ENCODE data around the gene RALGDS. TPM values are rescaled to one million over a fixed set of nuclear protein-coding genes. Genes with fewer than 3 reads are reported as not detected.
A peak's percentile ranks its signal among the peaks of the same experiment; 100 is the strongest.

Gene RALGDS
- total RNA-seq, 1 experiment from 2014 or later = 22.9 TPM

- ChIA-PET CTCF (interaction anchor here (1.0 to 6.0 kb wide), 8 partner anchors 10 to 71 kb away, joined by 3 to 70 read pairs (median 6); no protein-coding TSS in a partner anchor), POLR2A (interaction anchor here (1.0 kb wide), 1 partner anchor 25 kb away, joined by 3 read pairs; no protein-coding TSS in a partner anchor)
- ATAC-seq (no peak), DNase-seq (ENCODE audit: low spot score) (no peak)
- Mint-ChIP-seq H3K4me3 (peak overlapping the region; percentile 75), H3K27me3 (ENCODE audit: low read depth) (peaks cover 51% of the 10 kb centered on the region), H3K4me1 (peaks cover 12% of the 10 kb centered on the region), H3K27ac (no peak overlapping the region), H3K36me3 (no peaks in the 10 kb centered on the region), H3K9me3 (no peaks in the 10 kb centered on the region)
- no peak for TF ChIP-seq CREB1 (CRISPR knock-in tag; IDR thresholded peaks at IDR 0.05)
- TF ChIP-seq IRF2 (CRISPR knock-in tag; IDR thresholded peaks at IDR 0.05; ENCODE audit: borderline replicate concordance, low read depth) = no peak
- no peak for TF ChIP-seq ZNF317 (CRISPR knock-in tag; IDR thresholded peaks at IDR 0.05; ENCODE audit: borderline replicate concordance, low read depth)
- no peak for TF ChIP-seq GTF2I (CRISPR knock-in tag; conservative IDR thresholded peaks at IDR 0.05)
- TF ChIP-seq, protein P1, sequence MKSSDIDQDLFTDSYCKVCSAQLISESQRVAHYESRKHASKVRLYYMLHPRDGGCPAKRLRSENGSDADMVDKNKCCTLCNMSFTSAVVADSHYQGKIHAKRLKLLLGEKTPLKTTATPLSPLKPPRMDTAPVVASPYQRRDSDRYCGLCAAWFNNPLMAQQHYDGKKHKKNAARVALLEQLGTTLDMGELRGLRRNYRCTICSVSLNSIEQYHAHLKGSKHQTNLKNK (CRISPR knock-in tag; IDR thresholded peaks at IDR 0.05) = no peak
- TF ChIP-seq ATF1 (CRISPR knock-in tag; IDR thresholded peaks at IDR 0.05) = no peak
- TF ChIP-seq ERG (CRISPR knock-in tag; IDR thresholded peaks at IDR 0.05) = no peak
- TF ChIP-seq, protein P2, sequence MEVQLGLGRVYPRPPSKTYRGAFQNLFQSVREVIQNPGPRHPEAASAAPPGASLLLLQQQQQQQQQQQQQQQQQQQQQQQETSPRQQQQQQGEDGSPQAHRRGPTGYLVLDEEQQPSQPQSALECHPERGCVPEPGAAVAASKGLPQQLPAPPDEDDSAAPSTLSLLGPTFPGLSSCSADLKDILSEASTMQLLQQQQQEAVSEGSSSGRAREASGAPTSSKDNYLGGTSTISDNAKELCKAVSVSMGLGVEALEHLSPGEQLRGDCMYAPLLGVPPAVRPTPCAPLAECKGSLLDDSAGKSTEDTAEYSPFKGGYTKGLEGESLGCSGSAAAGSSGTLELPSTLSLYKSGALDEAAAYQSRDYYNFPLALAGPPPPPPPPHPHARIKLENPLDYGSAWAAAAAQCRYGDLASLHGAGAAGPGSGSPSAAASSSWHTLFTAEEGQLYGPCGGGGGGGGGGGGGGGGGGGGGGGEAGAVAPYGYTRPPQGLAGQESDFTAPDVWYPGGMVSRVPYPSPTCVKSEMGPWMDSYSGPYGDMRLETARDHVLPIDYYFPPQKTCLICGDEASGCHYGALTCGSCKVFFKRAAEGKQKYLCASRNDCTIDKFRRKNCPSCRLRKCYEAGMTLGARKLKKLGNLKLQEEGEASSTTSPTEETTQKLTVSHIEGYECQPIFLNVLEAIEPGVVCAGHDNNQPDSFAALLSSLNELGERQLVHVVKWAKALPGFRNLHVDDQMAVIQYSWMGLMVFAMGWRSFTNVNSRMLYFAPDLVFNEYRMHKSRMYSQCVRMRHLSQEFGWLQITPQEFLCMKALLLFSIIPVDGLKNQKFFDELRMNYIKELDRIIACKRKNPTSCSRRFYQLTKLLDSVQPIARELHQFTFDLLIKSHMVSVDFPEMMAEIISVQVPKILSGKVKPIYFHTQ (CRISPR knock-in tag; IDR thresholded peaks at IDR 0.05) = no peak
- TF ChIP-seq, protein P3, sequence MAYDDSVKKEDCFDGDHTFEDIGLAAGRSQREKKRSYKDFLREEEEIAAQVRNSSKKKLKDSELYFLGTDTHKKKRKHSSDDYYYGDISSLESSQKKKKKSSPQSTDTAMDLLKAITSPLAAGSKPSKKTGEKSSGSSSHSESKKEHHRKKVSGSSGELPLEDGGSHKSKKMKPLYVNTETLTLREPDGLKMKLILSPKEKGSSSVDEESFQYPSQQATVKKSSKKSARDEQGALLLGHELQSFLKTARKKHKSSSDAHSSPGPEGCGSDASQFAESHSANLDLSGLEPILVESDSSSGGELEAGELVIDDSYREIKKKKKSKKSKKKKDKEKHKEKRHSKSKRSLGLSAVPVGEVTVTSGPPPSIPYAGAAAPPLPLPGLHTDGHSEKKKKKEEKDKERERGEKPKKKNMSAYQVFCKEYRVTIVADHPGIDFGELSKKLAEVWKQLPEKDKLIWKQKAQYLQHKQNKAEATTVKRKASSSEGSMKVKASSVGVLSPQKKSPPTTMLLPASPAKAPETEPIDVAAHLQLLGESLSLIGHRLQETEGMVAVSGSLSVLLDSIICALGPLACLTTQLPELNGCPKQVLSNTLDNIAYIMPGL (CRISPR knock-in tag; IDR thresholded peaks at IDR 0.05) = no peak
Observed at GRCh38 chr9:133119103-133119845, 1.8 kb downstream of the RALGDS start.

DNA sequence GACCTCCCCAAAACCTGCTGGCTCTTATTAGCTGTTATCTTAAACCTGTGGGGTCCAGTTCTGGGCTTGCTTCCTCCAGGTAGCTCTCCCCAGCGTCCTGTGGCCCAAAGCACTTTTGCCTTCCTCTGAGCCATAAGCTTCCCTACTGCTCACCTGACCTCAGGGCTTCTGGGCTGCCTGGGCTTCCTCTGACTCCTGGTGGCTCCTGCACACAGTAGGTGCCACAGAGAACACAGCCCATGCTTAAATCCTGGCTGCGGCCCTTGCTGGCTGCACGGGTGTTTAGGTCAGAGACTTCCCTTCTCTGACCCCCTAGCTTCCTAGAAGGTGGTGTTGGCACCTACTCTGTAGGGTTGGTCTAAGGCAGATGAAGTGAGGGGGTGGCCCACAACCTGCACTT is 2.5 kb downstream of the RALGDS start:
- ChIA-PET CTCF (interaction anchor here (1.1 to 6.0 kb wide), 8 partner anchors 9 to 120 kb away, joined by 3 to 70 read pairs (median 6); no protein-coding TSS in a partner anchor), POLR2A (no interaction called here)
- Mint-ChIP-seq H3K4me1 (peaks cover 12% of the 10 kb centered on the region), H3K27ac (no peak overlapping the region), H3K4me3 (no peak overlapping the region), H3K9me3 (no peaks in the 10 kb centered on the region), H3K36me3 (no peaks in the 10 kb centered on the region), H3K27me3 (ENCODE audit: low read depth) (peaks cover 46% of the 10 kb centered on the region)
- TF ChIP-seq, protein P4, sequence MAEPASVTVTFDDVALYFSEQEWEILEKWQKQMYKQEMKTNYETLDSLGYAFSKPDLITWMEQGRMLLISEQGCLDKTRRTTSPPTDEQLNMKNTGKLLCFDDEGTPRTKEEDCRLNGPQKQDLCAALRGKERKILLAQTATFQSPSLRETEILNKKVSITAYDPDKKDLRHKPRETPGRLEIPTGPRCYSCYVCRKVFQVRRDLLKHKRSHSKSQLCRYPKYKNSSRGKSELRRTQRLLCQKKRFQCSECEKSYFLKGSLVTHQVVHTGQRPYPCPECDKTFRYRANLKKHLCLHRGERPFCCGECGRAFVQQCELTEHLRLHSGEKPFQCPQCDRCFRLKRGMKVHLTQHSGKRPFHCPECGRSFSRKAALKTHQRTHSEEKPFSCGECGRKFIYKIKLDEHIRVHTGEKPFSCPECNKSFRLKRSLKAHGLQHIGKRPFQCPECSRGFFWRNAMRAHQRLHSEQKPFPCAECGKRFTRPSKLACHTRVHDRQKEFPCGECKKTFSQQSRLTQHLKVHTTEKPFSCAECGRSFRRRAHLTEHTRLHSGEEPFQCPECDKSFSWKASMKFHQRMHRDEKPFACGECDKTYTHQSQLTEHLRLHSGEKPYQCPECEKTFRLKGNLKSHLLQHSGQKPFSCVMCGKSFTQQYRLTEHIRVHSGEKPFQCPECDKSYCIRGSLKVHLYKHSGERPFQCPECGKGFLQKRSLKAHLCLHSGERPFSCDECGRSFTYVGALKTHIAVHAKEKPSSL (CRISPR knock-in tag; conservative IDR thresholded peaks at IDR 0.05) = no peak
- TF ChIP-seq FOXJ3 (CRISPR knock-in tag; IDR thresholded peaks at IDR 0.05; ENCODE audit: borderline replicate concordance) (no peak), NFE2L1 (CRISPR knock-in tag; IDR thresholded peaks at IDR 0.05) (no peak), OVOL2 (CRISPR knock-in tag; IDR thresholded peaks at IDR 0.05; ENCODE audit: borderline replicate concordance) (no peak), SP1 (CRISPR knock-in tag; conservative IDR thresholded peaks at IDR 0.05) (no peak), CREM (CRISPR knock-in tag; IDR thresholded peaks at IDR 0.05) (no peak), GRHL2 (CRISPR knock-in tag; IDR thresholded peaks at IDR 0.05; ENCODE audit: insufficient replicate concordance, severe bottlenecking) (no peak), ZNF317 (CRISPR knock-in tag; IDR thresholded peaks at IDR 0.05; ENCODE audit: borderline replicate concordance, low read depth) (no peak), ATF3 (CRISPR knock-in tag; conservative IDR thresholded peaks at IDR 0.05) (no peak), SOX15 (CRISPR knock-in tag; IDR thresholded peaks at IDR 0.05) (no peak), TP53 (CRISPR knock-in tag; IDR thresholded peaks at IDR 0.05) (no peak)
- TF ChIP-seq, protein P5, sequence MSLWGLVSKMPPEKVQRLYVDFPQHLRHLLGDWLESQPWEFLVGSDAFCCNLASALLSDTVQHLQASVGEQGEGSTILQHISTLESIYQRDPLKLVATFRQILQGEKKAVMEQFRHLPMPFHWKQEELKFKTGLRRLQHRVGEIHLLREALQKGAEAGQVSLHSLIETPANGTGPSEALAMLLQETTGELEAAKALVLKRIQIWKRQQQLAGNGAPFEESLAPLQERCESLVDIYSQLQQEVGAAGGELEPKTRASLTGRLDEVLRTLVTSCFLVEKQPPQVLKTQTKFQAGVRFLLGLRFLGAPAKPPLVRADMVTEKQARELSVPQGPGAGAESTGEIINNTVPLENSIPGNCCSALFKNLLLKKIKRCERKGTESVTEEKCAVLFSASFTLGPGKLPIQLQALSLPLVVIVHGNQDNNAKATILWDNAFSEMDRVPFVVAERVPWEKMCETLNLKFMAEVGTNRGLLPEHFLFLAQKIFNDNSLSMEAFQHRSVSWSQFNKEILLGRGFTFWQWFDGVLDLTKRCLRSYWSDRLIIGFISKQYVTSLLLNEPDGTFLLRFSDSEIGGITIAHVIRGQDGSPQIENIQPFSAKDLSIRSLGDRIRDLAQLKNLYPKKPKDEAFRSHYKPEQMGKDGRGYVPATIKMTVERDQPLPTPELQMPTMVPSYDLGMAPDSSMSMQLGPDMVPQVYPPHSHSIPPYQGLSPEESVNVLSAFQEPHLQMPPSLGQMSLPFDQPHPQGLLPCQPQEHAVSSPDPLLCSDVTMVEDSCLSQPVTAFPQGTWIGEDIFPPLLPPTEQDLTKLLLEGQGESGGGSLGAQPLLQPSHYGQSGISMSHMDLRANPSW (CRISPR knock-in tag; conservative IDR thresholded peaks at IDR 0.05; ENCODE audit: low read depth) = no peak
- DNase-seq (ENCODE audit: low spot score) (no peak), ATAC-seq (no peak)

Measured in WTC11 (cell line).